ENCODE results near the gene NFYA.

- no peak for TF ChIP-seq CTCF (IDR thresholded peaks at IDR 0.05)
- no peak for TF ChIP-seq POLR2A (IDR thresholded peaks at IDR 0.05)
Measured at GRCh38 chr6:41147917-41148316, 75.1 kb downstream of the NFYA start.

Data from right lobe of liver (tissue), 4 donors.